SK-N-SH (cell line): ENCODE measurements around the gene PBOV1.

Source experiments
- RAD21 ChIP-seq: IDR thresholded peaks from 2 replicates; pipeline ENCODE4 v1.6.1; 2012; ENCODE audit warnings: mild to moderate bottlenecking, low read length
- TF ChIP-seq, protein P1 (sequence below): fragments of 200-600 bp; sonication (generic); IDR thresholded peaks from 2 replicates; pipeline ENCODE4 v1.6.1; 2017; ENCODE audit warnings: antibody characterized with exemption, mild to moderate bottlenecking, moderate library complexity

DNA sequence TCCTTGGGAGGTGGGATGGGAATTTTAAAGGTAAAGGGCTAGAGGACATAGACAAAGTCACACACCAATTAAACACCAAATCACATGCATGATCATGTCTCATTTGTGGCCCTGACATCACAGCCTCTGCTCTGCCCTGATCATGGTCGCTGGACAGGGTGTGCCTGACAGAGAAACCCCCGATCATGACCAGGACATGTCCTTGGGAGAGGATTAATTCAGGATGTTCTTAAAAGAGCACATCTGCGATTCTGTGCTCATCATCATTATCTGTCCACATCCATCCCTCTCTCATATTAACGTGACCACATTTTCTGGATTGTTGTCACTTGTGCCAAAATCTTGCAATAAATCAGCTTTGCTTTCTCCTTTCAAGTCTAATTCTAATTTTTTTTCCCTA lies 7.7 kb upstream of the PBOV1 start:
- TF ChIP-seq, protein P1, sequence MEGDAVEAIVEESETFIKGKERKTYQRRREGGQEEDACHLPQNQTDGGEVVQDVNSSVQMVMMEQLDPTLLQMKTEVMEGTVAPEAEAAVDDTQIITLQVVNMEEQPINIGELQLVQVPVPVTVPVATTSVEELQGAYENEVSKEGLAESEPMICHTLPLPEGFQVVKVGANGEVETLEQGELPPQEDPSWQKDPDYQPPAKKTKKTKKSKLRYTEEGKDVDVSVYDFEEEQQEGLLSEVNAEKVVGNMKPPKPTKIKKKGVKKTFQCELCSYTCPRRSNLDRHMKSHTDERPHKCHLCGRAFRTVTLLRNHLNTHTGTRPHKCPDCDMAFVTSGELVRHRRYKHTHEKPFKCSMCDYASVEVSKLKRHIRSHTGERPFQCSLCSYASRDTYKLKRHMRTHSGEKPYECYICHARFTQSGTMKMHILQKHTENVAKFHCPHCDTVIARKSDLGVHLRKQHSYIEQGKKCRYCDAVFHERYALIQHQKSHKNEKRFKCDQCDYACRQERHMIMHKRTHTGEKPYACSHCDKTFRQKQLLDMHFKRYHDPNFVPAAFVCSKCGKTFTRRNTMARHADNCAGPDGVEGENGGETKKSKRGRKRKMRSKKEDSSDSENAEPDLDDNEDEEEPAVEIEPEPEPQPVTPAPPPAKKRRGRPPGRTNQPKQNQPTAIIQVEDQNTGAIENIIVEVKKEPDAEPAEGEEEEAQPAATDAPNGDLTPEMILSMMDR = no peak
- no peak for TF ChIP-seq RAD21
